Middle frontal gyrus (tissue), 1 donor: ENCODE measurements around the gene TUBA4A.
A peak's percentile ranks its signal among the peaks of the same experiment; 100 is the strongest.

Source experiments
- DNase-seq: peaks from one replicate; pipeline ENCODE4 v3.0.0-alpha.2; 2015; ENCODE audit warnings: low spot score; ENCODE audit errors: extremely low spot score

Gene TUBA4A

DNA sequence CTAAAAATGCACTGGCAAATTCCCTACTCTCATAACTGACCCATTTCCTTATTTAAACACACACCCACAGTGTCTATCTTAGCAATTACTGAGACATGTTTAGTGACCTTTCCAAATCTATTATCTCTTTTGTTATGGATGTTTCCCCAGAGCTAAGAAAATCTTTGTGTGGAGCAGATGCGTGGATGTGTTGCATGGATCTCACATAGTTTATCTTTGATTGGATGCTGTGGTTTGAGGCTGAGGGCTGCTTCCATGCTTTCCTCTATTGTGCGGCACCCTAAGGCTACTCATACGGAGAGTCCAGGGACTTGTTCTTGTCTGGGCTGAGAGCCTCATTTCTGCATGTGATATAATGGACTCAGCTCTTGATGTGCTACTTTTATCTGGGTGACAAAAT lies 19.4 kb downstream of the TUBA4A start:
- DNase-seq: no peak

DNA sequence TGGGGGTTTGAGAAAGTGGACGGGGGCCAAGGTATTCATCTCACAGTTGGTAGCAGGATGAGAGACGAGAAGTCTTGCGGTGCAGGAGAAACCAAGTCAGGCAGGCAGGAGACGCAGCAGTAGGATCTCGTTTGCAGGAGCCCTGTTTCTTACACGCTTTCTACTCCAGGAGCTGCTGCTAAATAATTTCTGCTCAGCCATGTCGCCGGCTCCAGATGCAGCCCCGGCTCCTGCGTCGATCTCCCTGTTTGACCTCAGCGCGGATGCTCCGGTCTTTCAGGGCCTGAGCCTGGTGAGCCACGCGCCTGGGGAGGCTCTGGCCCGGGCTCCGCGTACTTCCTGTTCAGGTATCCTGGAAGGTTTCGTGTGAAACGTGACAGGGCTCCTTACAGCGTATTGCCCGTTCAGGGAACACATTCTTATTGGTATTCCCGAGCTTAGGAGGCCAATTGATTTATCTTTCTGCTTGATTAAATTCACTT lies 23.6 kb downstream of the TUBA4A start:
- no peak for DNase-seq

DNA sequence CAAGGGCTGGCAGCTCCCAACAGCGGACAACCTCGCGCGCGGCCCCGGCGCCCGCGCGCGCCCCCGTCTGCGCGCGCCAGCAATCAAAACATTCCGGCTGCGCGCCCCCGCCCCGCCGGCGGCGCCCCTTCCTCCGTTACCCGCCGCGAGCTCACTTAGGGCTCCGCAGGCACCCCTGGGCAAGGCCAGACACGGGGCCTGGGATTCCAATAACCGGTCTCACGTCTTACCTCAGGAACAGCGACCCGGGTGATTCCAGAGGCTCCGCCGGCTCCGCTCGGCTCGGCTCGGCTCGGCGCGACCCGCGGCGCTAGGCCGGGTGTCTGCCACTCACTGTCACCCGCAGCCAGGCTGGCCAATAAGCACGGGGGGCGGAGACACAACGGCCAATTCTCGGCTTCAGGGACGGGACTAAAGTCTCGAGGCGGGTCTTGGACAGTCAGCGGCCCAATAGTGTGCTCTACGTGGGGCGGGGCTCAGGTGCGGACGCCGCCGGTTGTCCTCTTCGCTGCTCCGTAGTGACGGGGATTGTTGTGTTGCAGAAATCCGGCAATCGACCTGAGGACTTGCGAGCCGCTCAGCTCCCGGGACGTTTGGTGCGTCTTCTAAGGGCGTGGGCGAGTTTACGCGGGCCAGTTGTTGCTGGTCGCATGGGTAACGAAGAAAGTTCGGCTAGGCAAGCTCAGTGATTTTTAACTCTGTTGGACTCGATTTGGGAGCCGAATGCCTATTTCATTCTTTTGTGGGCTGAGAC lies 24.2 kb downstream of the TUBA4A start, which contains the start of the genes ANKZF1 and ATG9A:
TSS of gene ANKZF1 (plus strand) at position 502 of the 754 bp plus-strand sequence. CDS start 452 bp downstream, outside the sequence.
TSS of gene ATG9A (minus strand) at position 332 of the 754 bp plus-strand sequence. CDS start 1,612 bp downstream, outside the sequence.
- peak; percentile 99 for DNase-seq

- DNase-seq: no peak
These were observed 24.8 kb downstream of the TUBA4A start for GRCh38 chr2:219228911-219229304.

GRCh38 chr2:219228041-219228910 lies 25.4 kb downstream of the TUBA4A start:
- DNase-seq: no peak

DNA sequence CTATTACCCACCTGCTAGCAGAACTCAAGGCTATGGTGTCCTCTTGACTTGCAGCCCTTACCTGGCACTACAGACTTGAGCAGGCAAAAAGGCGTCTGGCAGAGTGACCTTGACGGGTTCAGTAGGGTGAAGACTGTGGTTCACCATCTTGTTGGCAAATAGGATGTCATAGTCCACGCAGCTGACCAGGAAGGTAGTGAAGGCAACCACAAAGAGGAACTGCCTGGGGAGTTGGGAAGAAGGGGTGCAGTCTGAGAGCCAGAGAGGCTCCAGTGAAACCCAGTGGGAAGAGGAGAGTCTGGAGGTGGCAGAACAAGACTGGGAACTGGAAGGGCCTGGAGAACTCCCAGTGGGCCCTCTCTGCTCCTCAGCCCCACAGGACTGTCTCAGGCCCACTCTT lies 28.4 kb downstream of the TUBA4A start:
- no peak for DNase-seq

GRCh38 chr2:219223831-219224610 lies 29.7 kb downstream of the TUBA4A start:
- no peak for DNase-seq

DNA sequence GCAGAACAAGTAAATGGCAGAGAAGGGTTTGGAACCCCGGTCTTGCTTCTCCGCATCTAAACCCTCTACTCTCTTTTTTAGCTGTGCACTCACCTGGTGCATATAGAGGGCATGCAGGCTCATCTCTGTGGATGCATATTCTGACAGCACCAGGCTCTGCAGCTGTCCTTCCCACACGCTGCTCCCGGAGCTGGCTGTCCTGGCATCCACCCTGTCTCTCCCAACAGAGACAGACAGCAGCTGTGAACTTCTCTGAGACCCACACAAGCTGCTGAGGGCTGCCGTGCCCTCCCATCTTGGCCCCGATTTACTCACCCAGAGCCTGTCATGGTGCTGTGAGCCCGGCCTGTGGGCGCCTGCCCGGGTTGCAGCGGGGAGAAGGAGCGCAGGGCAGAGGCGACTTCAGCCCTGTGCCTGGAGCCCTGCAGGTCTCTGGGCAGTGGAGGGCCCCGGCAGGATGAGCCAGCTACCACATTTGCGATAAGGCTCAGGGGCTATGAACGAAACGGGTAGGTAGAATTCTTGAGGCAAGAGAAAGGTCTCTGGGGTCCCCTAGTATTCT lies 31.7 kb downstream of the TUBA4A start:
- DNase-seq: no peak

DNA sequence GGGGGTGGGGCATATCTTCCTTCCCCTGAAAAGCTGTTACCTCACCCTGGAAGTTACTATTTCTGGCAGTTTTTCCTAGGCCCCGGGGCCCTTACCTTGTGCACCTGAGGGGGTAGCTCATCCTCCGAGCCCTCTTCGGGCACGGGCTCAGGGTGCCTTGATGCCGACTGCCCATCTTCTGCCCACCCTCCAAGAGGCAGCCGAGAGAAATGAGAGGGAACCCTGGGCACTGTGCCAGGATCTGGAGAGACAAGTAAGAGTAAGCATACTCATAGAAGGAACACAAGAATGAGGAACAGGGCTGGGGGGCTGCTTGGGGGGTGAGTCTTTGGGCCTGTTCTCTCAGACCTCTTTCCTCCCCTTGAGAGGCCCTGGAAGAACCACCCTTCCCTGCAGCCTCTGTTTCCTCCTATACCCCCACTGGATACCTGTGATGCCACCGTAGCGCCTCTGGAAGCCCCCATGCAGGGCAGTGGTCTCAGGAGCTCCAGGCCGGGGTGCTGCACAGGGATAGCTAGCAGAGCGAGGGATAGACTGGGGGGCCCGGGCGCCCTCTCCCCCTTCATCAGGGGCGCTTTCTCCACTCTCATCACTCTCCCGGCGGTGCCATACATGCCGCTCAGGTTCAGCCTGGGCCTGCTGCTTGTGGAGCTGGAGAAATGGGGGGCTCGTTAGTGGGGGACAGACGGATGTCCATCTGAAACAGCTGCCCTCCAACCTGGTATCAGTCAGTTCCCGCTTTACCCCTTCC lies 32.9 kb downstream of the TUBA4A start:
- no peak for DNase-seq

DNA sequence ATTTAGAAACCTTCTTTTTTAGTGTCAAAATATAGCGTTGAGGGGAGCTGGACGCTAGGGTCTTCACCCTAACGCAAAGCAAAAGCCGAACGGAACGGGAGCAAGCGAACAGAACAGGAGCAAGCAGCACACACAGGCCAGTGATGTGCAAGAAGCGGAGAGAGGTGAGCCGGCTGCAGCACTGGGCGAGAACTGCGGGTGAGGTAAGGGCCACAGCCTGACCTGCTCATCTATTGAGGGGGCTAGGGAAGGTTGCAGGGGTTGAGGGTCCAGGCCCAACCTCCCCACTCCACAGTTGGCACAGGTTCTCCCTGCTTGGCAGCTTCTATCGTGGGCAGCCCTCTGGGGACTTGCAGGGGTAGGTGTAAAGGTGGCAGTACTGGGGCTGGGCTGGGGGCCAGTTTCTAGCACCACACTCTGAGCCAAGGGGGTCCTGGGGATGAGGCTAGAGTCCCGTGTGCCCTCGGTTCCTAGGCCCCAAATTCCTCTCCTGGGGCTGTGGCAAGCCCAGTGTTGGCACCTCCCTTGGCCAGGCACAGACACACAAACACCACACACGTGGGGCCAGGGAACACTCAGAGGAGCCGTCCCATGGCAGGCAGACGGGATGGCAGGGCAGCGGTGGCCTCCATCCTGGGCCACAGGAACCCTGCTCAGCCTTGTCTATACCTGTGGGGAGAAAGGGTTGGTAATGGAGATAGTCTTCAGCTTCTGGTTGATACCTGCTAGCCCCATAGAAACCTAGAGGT lies 33.8 kb downstream of the TUBA4A start:
- DNase-seq: no peak

- DNase-seq: peak; percentile 93
These were observed 34.7 kb downstream of the TUBA4A start, which contains the start of gene ABCB6 for GRCh38 chr2:219218732-219219701. ABCB6 (minus strand) TSS chr2:219218958; CDS start chr2:219218673, 285 bp downstream.

- peak; percentile 15 for DNase-seq
These were observed 35.4 kb downstream of the TUBA4A start for GRCh38 chr2:219218217-219218731.

DNA sequence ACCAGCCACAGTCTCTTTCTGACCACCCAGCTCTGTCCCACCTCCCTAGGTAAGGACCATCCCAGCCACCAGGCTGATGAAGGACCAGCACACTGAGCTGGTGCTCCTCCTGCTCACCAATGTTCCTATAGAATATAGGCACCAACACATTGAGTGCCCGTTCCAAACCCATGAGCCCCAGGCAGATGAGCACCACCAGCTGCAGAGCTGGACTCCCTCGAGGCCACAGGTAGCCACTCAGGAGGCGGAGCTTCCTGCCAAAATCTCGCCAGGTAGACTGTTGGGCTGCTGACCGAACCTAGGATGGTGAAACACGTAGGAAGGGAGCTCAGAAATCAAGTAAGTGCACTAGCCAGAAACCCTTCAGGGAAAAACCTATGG lies 37.2 kb downstream of the TUBA4A start:
- DNase-seq: no peak

- DNase-seq: no peak
These were observed 37.7 kb downstream of the TUBA4A start for GRCh38 chr2:219215871-219216534.

- DNase-seq: no peak
These were observed 38.9 kb downstream of the TUBA4A start for GRCh38 chr2:219214786-219215185.

GRCh38 chr2:219214141-219214540 lies 39.6 kb downstream of the TUBA4A start:
- no peak for DNase-seq

GRCh38 chr2:219213486-219214071 lies 40.1 kb downstream of the TUBA4A start:
- no peak for DNase-seq
